OCI-LY3 (cell line): ENCODE measurements around the gene STAP2.

Experiments
- H2AFZ ChIP-seq: fragments of 200-600, 300-600 bp; shearing (Covaris generic); 2 replicates; pipeline ENCODE4 v1.6.0; 2014; ENCODE audit warnings: antibody characterized with exemption, low read depth, low read length
- H3K27ac ChIP-seq: fragments of 200-600, 300-600 bp; sonication (generic); 2 replicates; pipeline ENCODE4 v1.5.1; 2014; ENCODE audit warnings: mild to moderate bottlenecking, low read length, moderate library complexity, mixed read lengths
- H3K27me3 ChIP-seq: fragments of 200-600, 300-600 bp; sonication (generic); 2 replicates; pipeline ENCODE4 v1.6.1; 2014; ENCODE audit warnings: low read depth, low read length, mixed read lengths
- H3K36me3 ChIP-seq: fragments of 200-600, 300-600 bp; sonication (generic); replicated peaks from 2 replicates; pipeline ENCODE3; 2014; ENCODE audit warnings: low read depth, low read length, mixed read lengths
- H3K4me1 ChIP-seq: fragments of 300-600, 200-600 bp; sonication (generic); 2 replicates; pipeline ENCODE4 v1.6.1; 2014; ENCODE audit warnings: low read length, mixed read lengths
- H3K4me2 ChIP-seq: fragments of 200-600, 300-600 bp; sonication (generic); 2 replicates; pipeline ENCODE4 v1.6.1; 2014; ENCODE audit warnings: low read length, mixed read lengths
- H3K4me3 ChIP-seq: fragments of 300-600, 200-600 bp; sonication (generic); 2 replicates; pipeline ENCODE4 v1.5.1; 2014; ENCODE audit warnings: antibody characterized with exemption, mild to moderate bottlenecking, low read length, moderate library complexity
- H3K79me2 ChIP-seq: fragments of 300-600, 200-600 bp; shearing (Covaris generic); 2 replicates; pipeline ENCODE4 v1.6.1; 2014; ENCODE audit warnings: mild to moderate bottlenecking, low read length, mixed read lengths
- H3K9ac ChIP-seq: fragments of 300-600, 200-600 bp; shearing (Covaris generic); 2 replicates; pipeline ENCODE4 v1.6.0; 2014; ENCODE audit warnings: mild to moderate bottlenecking, low read length, moderate library complexity
- H3K9me3 ChIP-seq: fragments of 200-600, 300-600 bp; shearing (Covaris generic); 2 replicates; pipeline ENCODE4 v1.6.1; 2014; ENCODE audit warnings: low read length, mixed read lengths; ENCODE audit not compliant: insufficient read depth
- H4K20me1 ChIP-seq: fragments of 200-600, 300-600 bp; sonication (generic); 2 replicates; pipeline ENCODE4 v1.6.1; 2016; ENCODE audit warnings: low read length, mixed read lengths; ENCODE audit not compliant: insufficient read depth
- EZH2phosphoT487 ChIP-seq: fragments of 200-600 bp; shearing (Covaris generic); IDR thresholded peaks from 2 replicates; pipeline ENCODE4 v1.6.1; 2018; ENCODE audit warnings: antibody characterized with exemption, mixed run types, low read depth
- TF ChIP-seq, protein P1 (sequence below): fragments of 200-600, 300-600 bp; sonication (generic); IDR thresholded peaks from 2 replicates; pipeline ENCODE4 v1.5.1; 2014; ENCODE audit warnings: antibody characterized with exemption, low read length, low read depth

Gene STAP2

DNA sequence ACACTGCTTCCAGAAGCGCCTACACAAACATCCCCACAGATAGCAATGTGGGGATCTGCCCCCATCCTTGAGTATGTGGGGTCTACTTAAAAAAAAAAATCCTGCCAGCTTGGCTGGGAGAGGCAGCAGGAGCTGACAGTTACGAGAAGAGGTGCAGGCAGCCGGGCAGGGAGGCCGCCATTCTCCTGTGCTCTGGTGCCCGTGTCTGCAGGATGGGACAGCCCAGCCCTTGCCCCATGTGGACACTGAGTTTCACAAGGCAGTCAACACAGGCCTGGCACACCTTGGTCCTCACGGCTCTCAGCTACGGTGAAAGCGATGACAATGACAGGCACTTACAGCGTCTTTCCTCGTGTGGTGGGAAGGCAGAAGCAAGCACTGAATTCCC, 28.7 kb upstream of the STAP2 start:
- H3K27ac ChIP-seq, result no peak overlapping the region
- H4K20me1 ChIP-seq, result 0 out of 2 replicates have a peak, but pooled peaks cover 10% of the 10 kb centered on the region
- H3K9me3 ChIP-seq, result no peaks in the 10 kb centered on the region
- H3K36me3 ChIP-seq, result peaks cover 20% of the 10 kb centered on the region
- no peak overlapping the region for H3K9ac ChIP-seq
- H3K27me3 ChIP-seq, result no peaks in the 10 kb centered on the region
- H2AFZ ChIP-seq, result no peak overlapping the region
- TF ChIP-seq EZH2phosphoT487, result no peak
- TF ChIP-seq, protein P1, sequence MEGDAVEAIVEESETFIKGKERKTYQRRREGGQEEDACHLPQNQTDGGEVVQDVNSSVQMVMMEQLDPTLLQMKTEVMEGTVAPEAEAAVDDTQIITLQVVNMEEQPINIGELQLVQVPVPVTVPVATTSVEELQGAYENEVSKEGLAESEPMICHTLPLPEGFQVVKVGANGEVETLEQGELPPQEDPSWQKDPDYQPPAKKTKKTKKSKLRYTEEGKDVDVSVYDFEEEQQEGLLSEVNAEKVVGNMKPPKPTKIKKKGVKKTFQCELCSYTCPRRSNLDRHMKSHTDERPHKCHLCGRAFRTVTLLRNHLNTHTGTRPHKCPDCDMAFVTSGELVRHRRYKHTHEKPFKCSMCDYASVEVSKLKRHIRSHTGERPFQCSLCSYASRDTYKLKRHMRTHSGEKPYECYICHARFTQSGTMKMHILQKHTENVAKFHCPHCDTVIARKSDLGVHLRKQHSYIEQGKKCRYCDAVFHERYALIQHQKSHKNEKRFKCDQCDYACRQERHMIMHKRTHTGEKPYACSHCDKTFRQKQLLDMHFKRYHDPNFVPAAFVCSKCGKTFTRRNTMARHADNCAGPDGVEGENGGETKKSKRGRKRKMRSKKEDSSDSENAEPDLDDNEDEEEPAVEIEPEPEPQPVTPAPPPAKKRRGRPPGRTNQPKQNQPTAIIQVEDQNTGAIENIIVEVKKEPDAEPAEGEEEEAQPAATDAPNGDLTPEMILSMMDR, result no peak
- H3K4me1 ChIP-seq, result peaks cover 43% of the 10 kb centered on the region
- H3K79me2 ChIP-seq, result peaks cover 37% of the 10 kb centered on the region
- H3K4me3 ChIP-seq, result no peak overlapping the region
- H3K4me2 ChIP-seq, result no peak overlapping the region

DNA sequence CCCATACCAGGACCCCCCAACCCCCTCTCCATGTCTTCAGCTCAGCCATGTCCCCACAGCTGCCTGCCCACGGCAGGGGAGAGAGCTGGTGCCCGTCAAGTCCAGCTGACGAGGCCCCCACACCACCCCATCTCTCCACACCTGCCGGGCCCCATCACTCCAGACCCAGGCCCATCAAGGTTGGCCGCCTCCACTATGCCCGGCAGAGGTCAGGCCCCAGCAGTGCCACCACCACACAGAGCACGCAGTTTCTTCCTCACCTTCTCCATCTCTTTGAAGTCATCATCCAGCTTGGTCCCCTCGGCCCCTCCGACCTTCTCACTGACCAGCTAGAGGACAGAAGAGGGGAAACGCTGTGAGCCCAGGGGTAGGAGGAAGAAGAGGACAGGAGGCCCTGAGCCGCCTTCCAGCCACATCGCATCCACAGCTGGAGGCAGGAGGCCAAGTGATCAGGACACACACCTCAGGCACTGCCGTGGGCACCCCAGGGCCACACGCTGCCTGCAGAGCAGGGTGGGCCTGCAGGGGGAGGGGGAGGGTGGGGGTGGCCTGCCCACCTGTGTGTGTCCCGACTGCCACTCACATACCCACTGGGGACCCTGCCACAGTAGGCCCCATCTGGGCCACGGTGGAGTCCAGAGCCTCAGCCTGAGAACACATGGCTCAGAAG, 28.2 kb upstream of the STAP2 start:
- Histone ChIP-seq H2AFZ (no peak overlapping the region), H3K9me3 (no peaks in the 10 kb centered on the region), H3K9ac (no peak overlapping the region), H3K79me2 (peaks cover 31% of the 10 kb centered on the region), H3K27ac (no peak overlapping the region), H3K4me2 (no peak overlapping the region), H4K20me1 (0 out of 2 replicates have a peak, but pooled peaks cover 10% of the 10 kb centered on the region), H3K4me1 (peaks cover 38% of the 10 kb centered on the region), H3K27me3 (no peaks in the 10 kb centered on the region), H3K36me3 (peaks cover 25% of the 10 kb centered on the region), H3K4me3 (no peak overlapping the region)
- TF ChIP-seq, protein P1, result no peak
- no peak for TF ChIP-seq EZH2phosphoT487

- Histone ChIP-seq H2AFZ (no peak overlapping the region), H3K36me3 (peaks cover 21% of the 10 kb centered on the region), H3K79me2 (peaks cover 24% of the 10 kb centered on the region), H3K4me1 (peaks cover 31% of the 10 kb centered on the region), H3K27ac (no peak overlapping the region), H4K20me1 (0 out of 2 replicates have a peak, but pooled peaks cover 8% of the 10 kb centered on the region), H3K27me3 (no peaks in the 10 kb centered on the region), H3K4me2 (no peak overlapping the region), H3K9ac (no peak overlapping the region), H3K4me3 (no peak overlapping the region), H3K9me3 (no peaks in the 10 kb centered on the region)
- TF ChIP-seq EZH2phosphoT487, result no peak
- TF ChIP-seq, protein P1, result no peak
Observed at GRCh38 chr19:4365791-4366665, 27.4 kb upstream of the STAP2 start.

GRCh38 chr19:4365341-4365740, 26.7 kb upstream of the STAP2 start:
- no peak overlapping the region for H3K4me3 ChIP-seq
- no peak overlapping the region for H3K27ac ChIP-seq
- no peak overlapping the region for H2AFZ ChIP-seq
- H3K9me3 ChIP-seq, result no peaks in the 10 kb centered on the region
- H3K27me3 ChIP-seq, result no peaks in the 10 kb centered on the region
- TF ChIP-seq, protein P1, result no peak
- TF ChIP-seq EZH2phosphoT487, result no peak
- H3K36me3 ChIP-seq, result peaks cover 27% of the 10 kb centered on the region
- H3K9ac ChIP-seq, result no peak overlapping the region
- peaks cover 24% of the 10 kb centered on the region for H3K4me1 ChIP-seq
- peaks cover 17% of the 10 kb centered on the region for H3K79me2 ChIP-seq
- H3K4me2 ChIP-seq, result no peak overlapping the region
- peaks cover 3% of the 10 kb centered on the region; the same call in 1 of the 2 replicates for H4K20me1 ChIP-seq
